ENCODE data around the gene IL20RB.
A peak's percentile ranks its signal among the peaks of the same experiment; 100 is the strongest.

IL20RB gene, protein sequence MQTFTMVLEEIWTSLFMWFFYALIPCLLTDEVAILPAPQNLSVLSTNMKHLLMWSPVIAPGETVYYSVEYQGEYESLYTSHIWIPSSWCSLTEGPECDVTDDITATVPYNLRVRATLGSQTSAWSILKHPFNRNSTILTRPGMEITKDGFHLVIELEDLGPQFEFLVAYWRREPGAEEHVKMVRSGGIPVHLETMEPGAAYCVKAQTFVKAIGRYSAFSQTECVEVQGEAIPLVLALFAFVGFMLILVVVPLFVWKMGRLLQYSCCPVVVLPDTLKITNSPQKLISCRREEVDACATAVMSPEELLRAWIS

DNA sequence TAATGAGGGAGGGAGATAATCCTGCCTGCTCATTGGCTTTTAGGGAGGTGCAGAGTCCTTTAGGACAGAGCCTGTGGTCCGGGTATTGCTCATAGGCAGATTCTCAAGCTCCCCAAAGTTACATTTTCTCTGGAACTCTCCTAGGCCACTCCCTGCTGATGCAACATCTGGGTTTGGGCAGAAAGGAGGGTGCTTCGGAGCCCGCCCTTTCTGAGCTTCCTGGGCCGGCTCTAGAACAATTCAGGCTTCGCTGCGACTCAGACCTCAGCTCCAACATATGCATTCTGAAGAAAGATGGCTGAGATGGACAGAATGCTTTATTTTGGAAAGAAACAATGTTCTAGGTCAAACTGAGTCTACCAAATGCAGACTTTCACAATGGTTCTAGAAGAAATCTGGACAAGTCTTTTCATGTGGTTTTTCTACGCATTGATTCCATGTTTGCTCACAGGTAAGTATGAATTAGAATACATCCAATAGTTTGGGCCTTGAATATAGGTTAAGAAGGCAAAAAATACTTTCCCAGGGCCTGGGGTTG is at the start of gene IL20RB:
Gene IL20RB, plus strand, starts transcription at position 233 of the 538 bp plus-strand sequence. Its CDS starts 131 bp downstream, at position 364.
- DNase-seq (ENCODE audit: low read depth in 3 of 3, low spot score in 1 of 3): no peak

DNA sequence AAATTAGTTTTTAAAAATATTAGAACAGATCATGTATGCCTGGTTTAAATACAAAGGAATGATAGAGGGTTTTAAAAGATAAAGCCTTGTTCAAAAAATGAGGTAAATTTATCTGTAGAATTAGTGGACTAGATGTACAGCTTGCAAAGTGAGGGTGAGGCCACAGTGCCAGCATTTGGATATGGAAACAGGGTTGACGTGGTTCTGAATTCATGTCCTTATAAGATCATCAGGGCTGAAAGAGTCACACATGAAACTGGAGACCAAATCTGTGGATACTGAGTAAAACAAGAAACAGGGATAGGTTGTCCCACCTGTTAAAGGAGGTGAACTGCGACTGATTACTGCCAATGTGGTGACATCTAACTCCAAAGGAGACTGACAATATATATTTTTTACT is 49.5 kb upstream of the IL20RB start:
- DNase-seq (ENCODE audit: low read depth in 3 of 3, low spot score in 1 of 3): no peak

DNA sequence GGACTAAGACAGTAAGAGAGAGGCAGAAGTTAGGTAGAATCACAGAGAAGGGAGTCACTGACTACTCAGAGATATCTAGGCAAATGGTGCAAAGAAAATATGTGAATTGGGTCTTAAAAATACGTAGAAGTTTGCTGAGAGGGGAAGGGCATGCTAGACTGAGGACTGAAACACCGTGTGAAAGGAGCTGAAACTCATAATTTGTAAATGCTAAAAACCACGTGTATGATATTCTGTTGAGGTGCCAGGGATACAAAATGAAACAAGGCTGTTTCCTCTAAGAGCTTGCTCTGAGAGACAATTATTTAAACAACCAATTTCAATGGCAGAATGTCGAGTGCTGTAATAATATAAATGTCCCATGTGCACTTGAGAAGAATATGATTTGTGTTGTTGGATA is 48.6 kb upstream of the IL20RB start:
- DNase-seq (ENCODE audit: low read depth in 3 of 3, low spot score in 1 of 3): no peak

DNA sequence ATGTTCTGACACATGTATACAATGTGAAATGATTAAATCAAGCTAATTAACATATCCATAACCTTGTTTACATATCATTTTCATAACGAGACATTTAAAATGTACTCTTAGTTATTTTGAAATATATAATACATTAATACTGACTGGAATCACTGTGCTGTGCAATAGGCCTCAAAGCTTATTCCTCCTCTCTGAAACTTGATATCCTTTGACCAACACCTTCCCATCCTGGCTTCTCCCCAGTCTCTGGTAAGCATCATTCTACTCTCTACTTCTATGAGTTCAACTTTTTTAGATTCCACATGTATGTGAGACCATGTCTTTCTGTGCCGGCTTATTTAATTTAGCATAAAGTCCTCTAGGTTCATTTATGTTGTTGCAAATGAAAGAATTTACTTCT is 47.1 kb upstream of the IL20RB start:
- DNase-seq (ENCODE audit: low read depth in 3 of 3, low spot score in 1 of 3): no peak

DNA sequence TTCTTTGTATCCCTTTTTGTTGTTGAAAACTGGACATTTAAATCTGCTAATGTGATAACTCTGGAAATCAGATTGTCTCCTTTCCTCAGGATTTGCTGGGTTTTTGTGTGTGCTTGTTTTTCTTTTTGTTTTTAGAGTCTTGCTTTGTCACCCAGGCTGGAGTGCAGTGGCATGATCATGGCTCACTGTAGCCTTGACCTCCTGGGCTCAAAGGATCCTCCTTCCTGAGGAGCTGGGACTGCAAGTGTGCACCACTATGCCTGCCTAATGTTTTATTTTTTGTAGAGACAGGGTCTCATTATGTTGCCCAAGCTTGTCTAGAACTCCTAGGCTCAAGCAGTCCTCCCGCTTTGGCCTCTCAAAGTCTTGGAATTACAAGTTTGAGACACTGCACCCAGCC is 44.6 kb upstream of the IL20RB start:
- no peak for DNase-seq (ENCODE audit: low read depth in 3 of 3, low spot score in 1 of 3)

DNA sequence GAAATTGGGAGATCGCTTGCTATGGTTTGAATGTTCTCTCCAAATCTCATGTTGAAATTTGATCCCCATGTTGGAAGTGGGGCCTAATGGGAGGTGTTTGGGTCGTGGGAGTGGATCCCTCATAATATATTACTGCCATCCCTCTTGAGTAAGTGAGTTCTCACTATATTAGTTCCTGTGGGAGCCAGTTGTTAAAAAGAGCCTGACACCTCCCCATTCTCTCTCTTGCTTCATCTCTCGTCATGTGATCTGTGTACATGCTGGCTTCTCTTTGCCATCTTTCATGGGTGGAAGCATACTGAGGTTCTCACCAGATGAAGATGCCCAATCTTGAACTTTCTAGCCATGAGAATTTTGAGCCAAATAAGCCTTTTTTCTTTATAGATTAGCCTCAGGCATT is 43.0 kb upstream of the IL20RB start:
- DNase-seq (ENCODE audit: low read depth in 3 of 3, low spot score in 1 of 3): no peak

DNA sequence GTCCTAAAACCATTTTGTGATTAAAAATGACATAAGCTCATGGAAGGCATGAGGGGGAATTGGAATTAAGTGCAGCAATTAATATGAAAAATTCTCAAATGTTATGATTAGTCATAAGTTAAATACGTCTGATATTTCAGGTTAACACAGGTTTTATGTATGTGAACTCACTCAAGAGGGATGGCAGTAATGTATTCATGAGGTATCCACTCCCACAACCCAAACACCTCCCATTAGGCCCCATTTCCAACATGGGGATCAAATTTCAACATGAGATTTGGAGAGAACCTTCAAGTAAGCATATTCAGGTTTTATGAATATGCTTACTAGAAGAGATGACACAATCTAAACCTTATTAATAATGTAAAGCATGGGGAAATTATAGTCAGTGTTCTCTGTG is 41.6 kb upstream of the IL20RB start:
- no peak for DNase-seq (ENCODE audit: low read depth in 3 of 3, low spot score in 1 of 3)

DNA sequence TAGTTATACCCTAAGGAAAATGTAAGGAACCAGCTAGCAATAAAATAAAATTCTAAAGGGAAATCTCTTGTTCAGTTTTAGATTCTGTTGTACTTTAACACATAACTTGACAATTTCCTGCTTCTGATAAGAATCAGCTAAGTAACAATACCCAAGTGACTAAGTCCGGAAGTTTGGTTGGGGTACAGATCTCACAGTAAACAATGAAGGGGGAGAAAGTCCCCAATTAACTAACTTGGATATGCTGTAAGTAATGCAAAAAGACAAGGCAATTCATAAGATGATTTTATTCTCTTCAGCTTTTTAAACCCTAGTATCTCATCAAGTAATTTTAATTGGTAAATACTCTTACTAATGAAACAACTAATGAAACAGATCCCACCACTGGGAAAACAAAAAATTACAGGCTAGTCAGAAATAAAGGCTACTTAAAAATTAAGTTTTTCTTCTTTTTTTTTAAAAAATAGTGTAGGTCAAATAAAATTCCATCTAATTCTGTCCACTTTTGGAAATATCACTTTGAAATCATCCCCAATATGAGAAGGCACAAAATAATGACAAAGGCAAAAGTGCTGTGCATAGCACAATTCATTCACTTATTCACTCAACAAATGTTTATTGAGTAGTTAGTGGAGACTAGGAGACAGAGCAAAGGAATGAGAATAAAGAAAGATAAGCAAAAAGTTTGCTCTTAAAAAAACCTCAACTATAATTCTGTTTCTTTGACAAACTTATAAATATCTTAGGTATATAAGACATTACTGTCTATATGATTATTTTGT is 37.8 kb upstream of the IL20RB start:
- peak in 1 of 3 donors; percentile 18 for DNase-seq (ENCODE audit: low read depth in 3 of 3, low spot score in 1 of 3)

DNA sequence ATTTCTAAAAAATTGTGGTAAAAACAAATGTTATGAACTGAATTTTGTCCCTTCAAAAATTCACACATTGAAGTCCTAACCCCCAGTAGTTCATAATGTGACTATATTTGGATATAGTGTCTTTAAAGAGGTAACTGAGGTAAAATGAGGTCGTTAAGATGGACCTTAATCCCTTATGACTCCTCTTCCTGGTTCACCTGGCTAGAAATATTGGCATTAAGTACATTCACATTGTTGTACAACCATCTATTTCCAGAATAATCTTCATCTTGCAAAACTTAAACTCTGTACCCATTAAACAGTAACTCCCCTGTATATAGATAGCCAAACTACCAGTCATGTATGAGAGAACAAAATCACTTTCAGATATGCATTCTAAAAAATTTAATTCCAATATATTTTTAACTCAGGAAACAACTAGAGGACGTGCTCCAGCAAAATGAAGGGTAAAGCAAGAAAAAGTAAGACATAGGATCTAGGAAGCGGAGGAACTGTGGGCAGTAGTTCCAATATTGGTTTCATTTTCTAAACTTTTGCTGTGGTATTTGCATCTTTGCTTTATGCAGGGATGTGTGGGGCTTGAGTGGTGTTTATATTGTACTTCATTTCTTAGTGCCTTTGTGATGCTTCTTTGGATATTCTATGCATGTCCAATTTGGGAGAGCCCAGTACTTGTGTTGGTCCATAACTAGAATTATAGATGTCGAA is 36.7 kb upstream of the IL20RB start:
- no peak for DNase-seq (ENCODE audit: low read depth in 3 of 3, low spot score in 1 of 3)

DNA sequence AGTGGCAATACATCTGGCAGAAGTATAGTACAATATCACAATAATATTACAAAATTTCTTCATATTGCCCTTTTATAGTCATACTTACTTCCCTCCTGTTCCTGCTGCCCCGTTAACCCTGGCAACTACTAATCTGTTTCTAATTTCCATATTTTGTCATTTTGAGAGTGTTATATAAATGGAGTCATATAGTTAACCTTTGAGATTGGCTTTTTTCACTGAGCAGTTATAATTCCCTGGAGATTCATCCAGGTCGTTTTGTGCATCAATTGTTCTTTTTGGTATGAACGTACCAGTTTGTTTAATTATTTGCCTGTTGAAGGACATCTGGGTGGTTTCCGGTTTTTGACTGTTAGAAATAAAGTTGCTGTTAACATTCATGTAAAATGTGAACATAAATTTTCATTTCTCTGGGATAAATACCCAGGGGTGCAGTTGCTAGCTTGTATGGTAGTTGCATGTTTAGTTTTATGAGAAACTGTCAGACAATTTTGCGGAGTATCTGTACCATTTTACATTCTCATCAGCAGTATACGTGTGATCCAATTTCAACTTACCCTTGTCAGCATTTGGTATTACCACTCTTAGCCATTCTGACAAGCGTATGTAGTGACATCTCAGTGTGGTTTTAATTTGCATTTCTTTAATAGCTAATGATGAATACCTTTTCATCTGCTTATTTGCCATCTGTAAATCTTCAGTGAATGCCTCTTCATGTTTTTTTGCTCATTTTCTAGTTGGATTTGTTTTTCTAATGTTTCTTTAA is 32.2 kb upstream of the IL20RB start:
- no peak for DNase-seq (ENCODE audit: low read depth in 3 of 3, low spot score in 1 of 3)

DNA sequence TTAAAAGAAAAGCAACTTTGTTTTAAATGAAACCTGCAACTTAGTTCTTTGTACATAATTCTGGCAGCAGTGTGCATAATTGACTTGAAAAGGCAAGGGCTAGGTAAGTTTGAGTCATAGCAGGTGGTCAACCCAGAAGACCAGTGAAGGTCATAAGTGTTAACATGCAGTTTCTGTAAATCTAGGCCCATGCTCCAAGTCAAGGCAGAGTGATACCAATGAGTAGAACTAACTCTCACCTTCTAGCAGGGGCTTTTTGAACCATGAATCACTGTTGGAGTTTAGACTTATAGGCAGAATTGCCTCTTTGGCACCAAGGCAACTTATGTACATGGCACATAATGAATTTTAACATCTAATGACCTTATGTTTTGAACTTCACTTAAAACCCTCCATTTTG is 29.5 kb upstream of the IL20RB start:
- DNase-seq (ENCODE audit: low read depth in 3 of 3, low spot score in 1 of 3): no peak

DNA sequence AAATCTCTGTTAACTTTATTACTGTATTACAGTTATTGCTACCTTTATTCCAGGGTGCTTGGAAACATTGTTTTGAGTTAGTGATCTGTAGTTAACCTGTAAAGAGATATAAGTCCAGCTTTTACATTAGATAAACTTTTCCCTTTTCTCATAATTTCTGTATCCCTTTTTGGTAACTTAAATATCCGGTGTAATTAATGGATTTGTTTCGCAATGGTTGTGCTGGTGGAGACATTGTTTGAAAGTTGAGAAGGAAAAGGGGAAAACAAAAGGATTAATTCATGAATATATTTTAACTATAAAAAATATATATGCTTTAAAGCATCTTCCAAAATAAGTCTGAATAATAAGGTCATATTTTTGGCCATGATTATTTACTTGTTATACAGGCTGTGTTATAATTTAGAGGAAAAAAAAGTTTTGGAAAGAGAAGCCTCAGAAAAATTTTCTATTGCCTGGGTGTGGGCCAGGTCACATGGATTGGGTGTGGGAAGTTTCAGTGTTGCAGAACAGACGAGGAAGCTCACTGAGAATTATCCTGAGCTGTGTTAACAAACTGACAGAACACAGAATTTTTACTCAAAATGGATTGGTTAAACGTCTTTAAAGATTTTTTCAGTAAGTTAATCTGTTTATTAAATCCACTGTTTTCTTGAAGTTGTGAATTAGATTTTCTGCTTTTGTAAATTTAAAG is 27.7 kb upstream of the IL20RB start:
- DNase-seq (ENCODE audit: low read depth in 3 of 3, low spot score in 1 of 3): no peak

DNA sequence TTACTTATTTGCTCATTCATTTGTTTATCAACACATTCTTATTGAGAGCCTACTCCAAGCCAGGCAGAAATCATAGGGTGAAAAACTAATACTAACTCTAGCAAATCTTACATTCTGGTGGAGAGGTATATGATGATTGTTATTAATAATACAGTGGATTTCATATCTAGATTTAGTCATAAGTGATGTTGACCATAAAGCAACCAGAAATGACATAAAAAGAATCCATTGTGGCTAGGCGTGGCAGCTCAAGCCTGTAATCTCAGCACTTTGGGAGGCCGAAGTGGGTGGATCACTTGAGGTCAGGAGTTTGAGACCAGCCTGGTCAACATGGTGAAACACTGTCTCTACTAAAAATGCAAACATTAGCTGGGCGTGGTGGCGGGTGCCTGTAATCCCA is 26.2 kb upstream of the IL20RB start:
- DNase-seq (ENCODE audit: low read depth in 3 of 3, low spot score in 1 of 3): no peak

DNA sequence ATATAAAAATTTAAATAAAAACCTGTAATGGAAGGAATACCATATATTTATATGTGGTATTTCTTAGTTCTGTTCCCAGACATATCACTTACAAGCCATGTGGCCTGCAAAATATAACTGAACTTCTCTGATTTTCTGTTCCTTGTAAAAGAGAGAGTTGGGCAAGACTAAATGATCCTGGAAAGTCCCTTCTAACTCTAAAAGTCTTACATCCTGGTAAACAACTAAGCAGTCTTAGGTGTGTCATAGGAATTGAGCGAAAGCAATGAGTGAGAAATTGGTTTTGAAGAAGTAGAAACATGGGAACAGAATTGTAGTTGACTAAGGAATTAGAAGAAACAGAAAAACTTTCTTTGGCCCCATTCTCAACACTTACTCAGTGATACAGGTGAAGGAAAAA is 25.3 kb upstream of the IL20RB start:
- DNase-seq (ENCODE audit: low read depth in 3 of 3, low spot score in 1 of 3): no peak

DNA sequence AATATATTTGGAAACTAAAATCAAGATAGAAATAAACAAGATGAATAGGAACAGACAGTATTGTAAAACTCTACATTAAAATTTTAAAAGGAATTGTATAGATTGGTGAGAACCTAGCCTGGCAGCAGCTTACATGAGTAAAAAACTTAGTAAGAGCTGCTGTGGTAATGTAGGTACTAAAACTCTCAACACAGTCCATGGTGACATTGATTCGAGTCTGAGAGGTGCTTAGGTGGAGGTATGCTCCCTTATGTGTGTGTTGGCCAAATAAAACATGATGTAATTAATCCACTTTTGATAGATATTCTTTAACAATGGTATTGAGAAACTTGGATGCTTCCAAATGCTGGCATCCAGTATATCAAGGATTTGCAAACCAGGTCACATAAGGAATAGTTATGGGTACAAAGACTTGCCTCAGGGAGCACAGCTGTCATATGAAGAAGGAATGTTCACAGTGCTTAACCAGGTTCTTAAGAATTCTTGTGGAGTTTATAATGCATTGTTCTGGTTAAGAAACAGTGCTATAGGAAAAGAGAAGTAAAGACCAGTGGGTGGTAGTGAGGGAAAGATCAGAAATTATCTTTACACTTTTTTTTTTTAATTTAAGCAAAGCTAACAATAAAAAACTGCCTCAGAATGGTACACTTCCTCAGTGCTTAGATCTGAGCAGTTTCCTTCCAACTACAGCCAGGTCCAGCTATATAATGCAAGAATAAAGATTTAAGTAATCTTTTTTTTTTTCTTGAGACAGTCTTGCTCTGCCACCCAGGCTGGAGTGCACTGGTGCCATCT is 24.6 kb upstream of the IL20RB start:
- DNase-seq (ENCODE audit: low read depth in 3 of 3, low spot score in 1 of 3): no peak

DNA sequence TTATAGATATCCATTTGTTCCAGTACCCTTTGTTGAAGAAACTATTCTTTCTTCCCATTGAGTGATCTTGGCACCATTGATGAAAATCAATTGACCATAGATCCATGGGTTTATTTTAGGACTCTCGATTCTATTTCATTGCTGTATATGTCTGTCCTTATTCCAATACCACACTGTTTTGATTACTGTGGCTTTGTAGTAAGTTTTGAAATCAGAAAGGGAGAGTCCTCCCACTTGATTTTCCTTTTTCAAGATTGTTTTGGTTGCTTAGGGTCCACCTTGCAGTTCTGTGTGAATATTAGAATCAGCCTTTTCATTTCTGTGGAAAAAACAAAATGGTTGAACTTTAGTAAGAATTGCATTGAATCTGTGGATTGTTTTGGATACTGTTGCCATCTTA is 20.6 kb upstream of the IL20RB start:
- DNase-seq (ENCODE audit: low read depth in 3 of 3, low spot score in 1 of 3): no peak

DNA sequence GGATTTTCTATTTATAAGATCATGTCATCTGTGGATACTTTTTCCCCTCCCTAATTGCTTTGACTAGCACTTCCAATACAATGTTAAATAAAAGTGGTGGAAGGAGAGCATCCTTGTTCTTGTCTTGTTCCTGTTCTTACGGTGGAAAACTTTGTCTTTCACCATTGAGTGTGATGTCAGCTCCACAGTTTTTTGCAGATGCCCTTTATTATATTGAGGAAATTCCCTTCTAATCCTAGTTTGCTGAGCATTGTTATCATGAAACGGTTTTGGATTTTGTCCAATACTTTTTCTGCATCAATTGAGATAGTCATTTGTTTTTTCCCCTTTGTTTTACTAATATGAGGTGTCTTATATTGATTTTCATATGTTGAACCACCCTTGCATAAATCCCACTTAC is 19.9 kb upstream of the IL20RB start:
- no peak for DNase-seq (ENCODE audit: low read depth in 3 of 3, low spot score in 1 of 3)

DNA sequence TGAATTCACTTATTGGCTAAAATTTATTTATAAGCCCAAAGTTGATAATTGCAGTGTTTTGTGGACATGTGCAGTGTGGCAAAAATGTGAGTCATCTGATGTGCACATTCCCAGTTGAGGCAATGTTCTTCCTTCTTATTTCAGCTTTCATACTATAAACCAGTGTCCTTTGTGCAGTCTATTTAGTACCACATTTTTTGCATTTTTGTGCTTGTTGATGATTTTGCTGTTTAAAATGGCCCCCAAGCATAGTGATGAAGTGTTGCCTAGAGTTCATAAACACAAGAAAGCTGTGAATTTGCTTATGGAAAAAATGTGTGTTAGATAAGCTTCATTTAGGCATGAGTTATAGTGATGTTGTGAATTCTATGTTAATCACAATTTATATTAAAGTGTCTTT is 19.4 kb upstream of the IL20RB start:
- no peak for DNase-seq (ENCODE audit: low read depth in 3 of 3, low spot score in 1 of 3)

DNA sequence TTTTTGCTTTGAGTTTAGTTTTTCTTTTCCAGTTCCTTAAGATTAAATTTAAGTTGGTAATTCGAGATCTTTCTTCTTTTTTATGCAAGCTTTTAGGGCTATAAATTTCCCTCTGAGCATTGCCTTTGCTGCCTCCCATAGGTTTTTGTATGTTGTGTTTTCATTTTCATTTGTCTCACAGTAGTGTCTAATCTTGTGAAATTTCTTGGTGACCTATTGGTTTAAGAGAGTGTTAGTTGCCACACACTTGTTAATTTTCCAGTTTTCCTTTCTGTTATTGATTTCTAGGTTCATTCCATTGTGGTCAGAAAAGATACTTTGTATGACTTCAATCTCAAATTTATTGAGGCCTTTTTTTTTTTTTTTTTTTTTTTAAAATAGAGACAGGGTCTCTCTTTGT is 18.3 kb upstream of the IL20RB start:
- no peak for DNase-seq (ENCODE audit: low read depth in 3 of 3, low spot score in 1 of 3)

DNA sequence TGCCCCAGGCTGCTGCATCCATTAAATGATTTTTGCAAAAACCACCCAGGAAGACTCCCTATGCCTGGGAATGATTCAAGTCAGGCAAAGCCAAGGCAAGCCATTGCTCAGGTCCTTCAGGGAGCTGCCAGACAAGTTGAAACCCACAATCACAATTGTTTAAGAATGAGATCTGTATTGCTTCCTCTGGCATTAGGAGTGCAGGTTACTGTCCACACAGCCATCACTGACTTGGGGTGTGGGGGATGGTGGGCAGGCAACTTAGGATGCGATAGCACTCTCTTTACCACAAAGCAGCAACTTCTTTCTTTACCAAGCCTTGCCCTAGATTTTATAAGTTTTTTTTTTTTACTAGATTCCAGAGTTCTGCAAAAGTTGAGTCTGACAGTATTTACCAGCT is 15.0 kb upstream of the IL20RB start:
- DNase-seq (ENCODE audit: low read depth in 3 of 3, low spot score in 1 of 3): no peak
